WTC11 (cell line): ENCODE data around the gene HAGHL. TPM values are rescaled to one million over a fixed set of nuclear protein-coding genes. Genes with fewer than 3 reads are reported as not detected.

Experiments
- ATAC-seq: fragments of 200-7000 bp; cut with Tn5 transposase; 2 replicates; pipeline ENCODE4 v1.10.0; 2021; ENCODE audit warnings: mild to moderate bottlenecking, moderate library complexity
- CTCF ChIA-PET: fragments of 300-600 bp; sonication (Branson Sonifier 250); formaldehyde crosslinking; loops from one replicate; lab custom pipeline; 2021; ENCODE audit warnings: antibody characterized with exemption; lab: Charles Lee
- POLR2A ChIA-PET: fragments of 350-600 bp; sonication (Branson Sonifier 250); formaldehyde crosslinking; loops from one replicate; lab custom pipeline; 2021; ENCODE audit warnings: antibody characterized with exemption; lab: Charles Lee
- DNase-seq: peaks from one replicate; pipeline ENCODE4 v3.0.0; 2021; ENCODE audit warnings: low spot score
- H3K27ac Mint-ChIP-seq: 2 replicates; pipeline ENCODE4 v1.8.0; 2021; ENCODE audit warnings: mixed read lengths
- H3K27me3 Mint-ChIP-seq: 2 replicates; pipeline ENCODE4 v1.8.0; 2021; ENCODE audit warnings: low read depth, mild to moderate bottlenecking, moderate library complexity, mixed read lengths
- H3K36me3 Mint-ChIP-seq: 2 replicates; pipeline ENCODE4 v1.8.0; 2021; ENCODE audit warnings: mixed read lengths
- H3K4me1 Mint-ChIP-seq: 2 replicates; pipeline ENCODE4 v1.8.0; 2022; ENCODE audit warnings: mixed read lengths
- H3K4me3 Mint-ChIP-seq: 2 replicates; pipeline ENCODE4 v1.8.0; 2021; ENCODE audit warnings: mild to moderate bottlenecking, moderate library complexity, mixed read lengths
- H3K9me3 Mint-ChIP-seq: 2 replicates; pipeline ENCODE4 v1.8.0; 2021; ENCODE audit warnings: mixed read lengths
- AFF4 ChIP-seq: sonication (generic); formaldehyde crosslinking; IDR thresholded peaks from 2 replicates; pipeline ENCODE4 v1.8.1; 2023; ENCODE audit warnings: mild to moderate bottlenecking, missing genetic modification reagents, borderline replicate concordance
- ATF3 ChIP-seq: sonication (generic); formaldehyde crosslinking; conservative IDR thresholded peaks from 2 replicates; pipeline ENCODE4 v1.8.1; 2022; ENCODE audit warnings: mild to moderate bottlenecking, missing genetic modification reagents
- CREM ChIP-seq: sonication (generic); formaldehyde crosslinking; IDR thresholded peaks from 2 replicates; pipeline ENCODE4 v1.8.1; 2022; ENCODE audit warnings: mild to moderate bottlenecking, missing genetic modification reagents, moderate library complexity
- GTF2I ChIP-seq: fragments of 250-450 bp; sonication (Bioruptor Pico); conservative IDR thresholded peaks from 2 replicates; pipeline ENCODE4 v1.4.0; 2021; ENCODE audit warnings: mild to moderate bottlenecking
- IRF2 ChIP-seq: sonication (generic); formaldehyde crosslinking; IDR thresholded peaks from 2 replicates; pipeline ENCODE4 v1.8.0; 2022; ENCODE audit warnings: low read depth, missing genetic modification reagents, borderline replicate concordance
- PREB ChIP-seq: sonication (generic); formaldehyde crosslinking; IDR thresholded peaks from 2 replicates; pipeline ENCODE4 v1.8.1; 2022; ENCODE audit warnings: mild to moderate bottlenecking, missing genetic modification reagents, moderate library complexity, borderline replicate concordance
- SMAD4 ChIP-seq: sonication (generic); formaldehyde crosslinking; IDR thresholded peaks from 2 replicates; pipeline ENCODE4 v1.8.0; 2022; ENCODE audit warnings: mild to moderate bottlenecking, missing genetic modification reagents
- ZNF396 ChIP-seq: fragments of 250-450 bp; sonication (Bioruptor Pico); IDR thresholded peaks from 2 replicates; pipeline ENCODE4 v1.8.0; 2021; ENCODE audit warnings: mild to moderate bottlenecking, moderate library complexity, borderline replicate concordance
- ZNF416 ChIP-seq: fragments of 250-450 bp; sonication (Bioruptor Pico); IDR thresholded peaks from 2 replicates; pipeline ENCODE4 v1.9.0; 2021; ENCODE audit warnings: mild to moderate bottlenecking, inconsistent platforms
- total RNA-seq: library from RNA; stranded (reverse); gene quantifications from 3 replicates; pipeline ENCODE4 v1.2.3, GENCODE V29; 2021
- TF ChIP-seq, protein P1 (sequence below): sonication (generic); formaldehyde crosslinking; IDR thresholded peaks from 2 replicates; pipeline ENCODE4 v1.8.1; 2023; ENCODE audit warnings: mild to moderate bottlenecking, moderate library complexity, missing genetic modification reagents
- TF ChIP-seq, protein P2 (sequence below): sonication (generic); formaldehyde crosslinking; IDR thresholded peaks from 2 replicates; pipeline ENCODE4 v1.8.1; 2022; ENCODE audit warnings: mild to moderate bottlenecking, moderate library complexity, missing genetic modification reagents
- TF ChIP-seq, protein P3 (sequence below): fragments of 250-450 bp; sonication (Bioruptor Pico); IDR thresholded peaks from 2 replicates; pipeline ENCODE4 v1.9.0; 2021; ENCODE audit warnings: mild to moderate bottlenecking
- TF ChIP-seq, protein P4 (sequence below): sonication (generic); formaldehyde crosslinking; IDR thresholded peaks from 2 replicates; pipeline ENCODE4 v1.8.0; 2023; ENCODE audit warnings: missing genetic modification reagents, mild to moderate bottlenecking, borderline replicate concordance
- TF ChIP-seq, protein P5 (sequence below): sonication (generic); formaldehyde crosslinking; IDR thresholded peaks from 2 replicates; pipeline ENCODE4 v1.8.0; 2022; ENCODE audit warnings: mild to moderate bottlenecking, missing genetic modification reagents

Gene HAGHL
- total RNA-seq, 1 experiment from 2014 or later: 41.7 TPM

DNA sequence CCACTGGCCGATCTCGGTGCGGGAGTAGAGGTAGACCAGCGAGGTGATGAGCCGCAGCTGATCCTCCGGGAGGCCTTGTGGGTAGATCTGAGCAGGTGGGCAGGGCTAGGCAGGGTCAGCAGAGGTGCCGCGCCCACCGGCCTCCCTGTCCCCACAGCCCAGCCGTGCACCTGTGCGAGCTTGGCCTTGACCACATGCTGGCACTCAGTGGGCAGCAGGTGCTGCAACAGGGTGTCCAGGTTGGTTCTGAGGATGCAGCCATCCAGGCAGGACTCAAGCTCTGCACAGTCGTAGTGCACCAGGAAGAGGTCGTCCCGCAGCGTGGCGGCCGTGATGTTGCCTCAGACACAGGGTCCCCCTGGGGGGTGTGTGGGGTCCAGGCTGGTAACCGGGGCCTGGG lies 46.1 kb downstream of the HAGHL start:
- no peak for ATAC-seq
- H3K9me3 Mint-ChIP-seq: no peaks in the 10 kb centered on the region
- TF ChIP-seq GTF2I (CRISPR knock-in tag) (no peak), ZNF396 (CRISPR knock-in tag) (no peak), ZNF416 (CRISPR knock-in tag) (no peak), ATF3 (CRISPR knock-in tag) (no peak), IRF2 (CRISPR knock-in tag) (no peak), CREM (CRISPR knock-in tag) (no peak), SMAD4 (CRISPR knock-in tag) (no peak)
- TF ChIP-seq, protein P1, sequence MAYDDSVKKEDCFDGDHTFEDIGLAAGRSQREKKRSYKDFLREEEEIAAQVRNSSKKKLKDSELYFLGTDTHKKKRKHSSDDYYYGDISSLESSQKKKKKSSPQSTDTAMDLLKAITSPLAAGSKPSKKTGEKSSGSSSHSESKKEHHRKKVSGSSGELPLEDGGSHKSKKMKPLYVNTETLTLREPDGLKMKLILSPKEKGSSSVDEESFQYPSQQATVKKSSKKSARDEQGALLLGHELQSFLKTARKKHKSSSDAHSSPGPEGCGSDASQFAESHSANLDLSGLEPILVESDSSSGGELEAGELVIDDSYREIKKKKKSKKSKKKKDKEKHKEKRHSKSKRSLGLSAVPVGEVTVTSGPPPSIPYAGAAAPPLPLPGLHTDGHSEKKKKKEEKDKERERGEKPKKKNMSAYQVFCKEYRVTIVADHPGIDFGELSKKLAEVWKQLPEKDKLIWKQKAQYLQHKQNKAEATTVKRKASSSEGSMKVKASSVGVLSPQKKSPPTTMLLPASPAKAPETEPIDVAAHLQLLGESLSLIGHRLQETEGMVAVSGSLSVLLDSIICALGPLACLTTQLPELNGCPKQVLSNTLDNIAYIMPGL (CRISPR knock-in tag): no peak
- TF ChIP-seq, protein P2, sequence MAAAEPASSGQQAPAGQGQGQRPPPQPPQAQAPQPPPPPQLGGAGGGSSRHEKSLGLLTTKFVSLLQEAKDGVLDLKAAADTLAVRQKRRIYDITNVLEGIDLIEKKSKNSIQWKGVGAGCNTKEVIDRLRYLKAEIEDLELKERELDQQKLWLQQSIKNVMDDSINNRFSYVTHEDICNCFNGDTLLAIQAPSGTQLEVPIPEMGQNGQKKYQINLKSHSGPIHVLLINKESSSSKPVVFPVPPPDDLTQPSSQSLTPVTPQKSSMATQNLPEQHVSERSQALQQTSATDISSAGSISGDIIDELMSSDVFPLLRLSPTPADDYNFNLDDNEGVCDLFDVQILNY (CRISPR knock-in tag): no peak
- TF ChIP-seq, protein P3, sequence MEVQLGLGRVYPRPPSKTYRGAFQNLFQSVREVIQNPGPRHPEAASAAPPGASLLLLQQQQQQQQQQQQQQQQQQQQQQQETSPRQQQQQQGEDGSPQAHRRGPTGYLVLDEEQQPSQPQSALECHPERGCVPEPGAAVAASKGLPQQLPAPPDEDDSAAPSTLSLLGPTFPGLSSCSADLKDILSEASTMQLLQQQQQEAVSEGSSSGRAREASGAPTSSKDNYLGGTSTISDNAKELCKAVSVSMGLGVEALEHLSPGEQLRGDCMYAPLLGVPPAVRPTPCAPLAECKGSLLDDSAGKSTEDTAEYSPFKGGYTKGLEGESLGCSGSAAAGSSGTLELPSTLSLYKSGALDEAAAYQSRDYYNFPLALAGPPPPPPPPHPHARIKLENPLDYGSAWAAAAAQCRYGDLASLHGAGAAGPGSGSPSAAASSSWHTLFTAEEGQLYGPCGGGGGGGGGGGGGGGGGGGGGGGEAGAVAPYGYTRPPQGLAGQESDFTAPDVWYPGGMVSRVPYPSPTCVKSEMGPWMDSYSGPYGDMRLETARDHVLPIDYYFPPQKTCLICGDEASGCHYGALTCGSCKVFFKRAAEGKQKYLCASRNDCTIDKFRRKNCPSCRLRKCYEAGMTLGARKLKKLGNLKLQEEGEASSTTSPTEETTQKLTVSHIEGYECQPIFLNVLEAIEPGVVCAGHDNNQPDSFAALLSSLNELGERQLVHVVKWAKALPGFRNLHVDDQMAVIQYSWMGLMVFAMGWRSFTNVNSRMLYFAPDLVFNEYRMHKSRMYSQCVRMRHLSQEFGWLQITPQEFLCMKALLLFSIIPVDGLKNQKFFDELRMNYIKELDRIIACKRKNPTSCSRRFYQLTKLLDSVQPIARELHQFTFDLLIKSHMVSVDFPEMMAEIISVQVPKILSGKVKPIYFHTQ (CRISPR knock-in tag): no peak
- H3K4me3 Mint-ChIP-seq: no peak overlapping the region
- DNase-seq: no peak
- CTCF ChIA-PET: interaction anchor here (1.6 to 3.6 kb wide), 2 partner anchors 13 to 32 kb away, joined by 7 to 9 read pairs; partner anchors contain the start of gene CIAO3
- no peaks in the 10 kb centered on the region for H3K36me3 Mint-ChIP-seq
- no peak overlapping the region for H3K27ac Mint-ChIP-seq
- POLR2A ChIA-PET: no interaction called here
- H3K4me1 Mint-ChIP-seq: no peaks in the 10 kb centered on the region
- H3K27me3 Mint-ChIP-seq: no peaks in the 10 kb centered on the region

DNA sequence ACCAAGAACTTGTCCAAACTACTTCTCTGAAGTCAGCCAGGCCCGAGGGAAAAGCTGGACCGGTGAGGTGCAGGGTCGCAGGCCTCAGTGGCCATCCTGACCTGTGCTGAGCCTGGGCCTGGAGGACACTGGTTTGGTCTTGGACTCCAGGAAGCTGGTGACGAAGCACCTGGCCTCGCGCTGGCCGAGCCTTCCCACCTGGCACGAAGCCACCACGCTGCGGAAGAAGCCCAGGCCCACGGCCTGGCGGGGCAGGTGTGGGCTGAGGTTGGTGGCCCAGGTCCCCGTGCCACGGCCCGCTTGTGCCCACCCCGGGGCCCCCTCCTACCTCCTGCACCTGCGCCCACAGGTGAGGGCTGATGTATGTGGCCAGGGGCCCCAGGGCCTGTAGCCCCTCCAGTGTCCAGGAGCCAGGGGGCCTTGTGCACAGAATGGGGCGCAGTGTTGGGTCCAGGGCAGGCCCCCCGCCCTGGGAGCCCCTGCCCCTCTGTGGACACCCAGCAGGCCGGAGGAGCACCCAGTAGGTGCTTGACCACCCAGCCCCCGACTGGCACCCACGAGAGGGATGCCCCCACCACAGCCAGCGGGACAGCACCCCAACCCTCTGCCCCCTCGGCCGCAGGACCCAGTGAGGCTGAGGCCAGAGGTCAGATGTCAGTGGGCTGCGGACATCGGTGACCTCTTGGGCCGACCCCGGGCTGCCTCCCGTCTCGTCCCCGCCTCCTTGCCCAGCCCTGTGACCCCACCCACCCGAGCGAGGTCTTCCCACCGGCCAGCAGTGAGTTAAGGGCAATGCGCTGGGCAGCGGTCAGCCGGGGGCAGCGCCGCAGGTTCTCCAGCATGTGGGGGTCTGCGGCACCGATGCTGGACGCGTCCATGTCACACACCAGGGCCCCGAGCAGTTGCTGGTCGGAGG lies 47.4 kb downstream of the HAGHL start:
- no peak overlapping the region for H3K4me3 Mint-ChIP-seq
- DNase-seq (no peak), ATAC-seq (no peak)
- H3K36me3 Mint-ChIP-seq: no peaks in the 10 kb centered on the region
- H3K4me1 Mint-ChIP-seq: no peaks in the 10 kb centered on the region
- H3K27ac Mint-ChIP-seq: no peak overlapping the region
- POLR2A ChIA-PET: no interaction called here
- CTCF ChIA-PET: interaction anchor here (2.2 to 3.6 kb wide), 2 partner anchors 11 to 33 kb away, joined by 5 to 9 read pairs; partner anchors contain the start of gene CIAO3
- no peaks in the 10 kb centered on the region for H3K9me3 Mint-ChIP-seq
- no peaks in the 10 kb centered on the region for H3K27me3 Mint-ChIP-seq
- TF ChIP-seq SMAD4 (CRISPR knock-in tag): no peak
- TF ChIP-seq, protein P4, sequence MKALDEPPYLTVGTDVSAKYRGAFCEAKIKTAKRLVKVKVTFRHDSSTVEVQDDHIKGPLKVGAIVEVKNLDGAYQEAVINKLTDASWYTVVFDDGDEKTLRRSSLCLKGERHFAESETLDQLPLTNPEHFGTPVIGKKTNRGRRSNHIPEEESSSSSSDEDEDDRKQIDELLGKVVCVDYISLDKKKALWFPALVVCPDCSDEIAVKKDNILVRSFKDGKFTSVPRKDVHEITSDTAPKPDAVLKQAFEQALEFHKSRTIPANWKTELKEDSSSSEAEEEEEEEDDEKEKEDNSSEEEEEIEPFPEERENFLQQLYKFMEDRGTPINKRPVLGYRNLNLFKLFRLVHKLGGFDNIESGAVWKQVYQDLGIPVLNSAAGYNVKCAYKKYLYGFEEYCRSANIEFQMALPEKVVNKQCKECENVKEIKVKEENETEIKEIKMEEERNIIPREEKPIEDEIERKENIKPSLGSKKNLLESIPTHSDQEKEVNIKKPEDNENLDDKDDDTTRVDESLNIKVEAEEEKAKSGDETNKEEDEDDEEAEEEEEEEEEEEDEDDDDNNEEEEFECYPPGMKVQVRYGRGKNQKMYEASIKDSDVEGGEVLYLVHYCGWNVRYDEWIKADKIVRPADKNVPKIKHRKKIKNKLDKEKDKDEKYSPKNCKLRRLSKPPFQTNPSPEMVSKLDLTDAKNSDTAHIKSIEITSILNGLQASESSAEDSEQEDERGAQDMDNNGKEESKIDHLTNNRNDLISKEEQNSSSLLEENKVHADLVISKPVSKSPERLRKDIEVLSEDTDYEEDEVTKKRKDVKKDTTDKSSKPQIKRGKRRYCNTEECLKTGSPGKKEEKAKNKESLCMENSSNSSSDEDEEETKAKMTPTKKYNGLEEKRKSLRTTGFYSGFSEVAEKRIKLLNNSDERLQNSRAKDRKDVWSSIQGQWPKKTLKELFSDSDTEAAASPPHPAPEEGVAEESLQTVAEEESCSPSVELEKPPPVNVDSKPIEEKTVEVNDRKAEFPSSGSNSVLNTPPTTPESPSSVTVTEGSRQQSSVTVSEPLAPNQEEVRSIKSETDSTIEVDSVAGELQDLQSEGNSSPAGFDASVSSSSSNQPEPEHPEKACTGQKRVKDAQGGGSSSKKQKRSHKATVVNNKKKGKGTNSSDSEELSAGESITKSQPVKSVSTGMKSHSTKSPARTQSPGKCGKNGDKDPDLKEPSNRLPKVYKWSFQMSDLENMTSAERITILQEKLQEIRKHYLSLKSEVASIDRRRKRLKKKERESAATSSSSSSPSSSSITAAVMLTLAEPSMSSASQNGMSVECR (CRISPR knock-in tag): no peak
- TF ChIP-seq, protein P5, sequence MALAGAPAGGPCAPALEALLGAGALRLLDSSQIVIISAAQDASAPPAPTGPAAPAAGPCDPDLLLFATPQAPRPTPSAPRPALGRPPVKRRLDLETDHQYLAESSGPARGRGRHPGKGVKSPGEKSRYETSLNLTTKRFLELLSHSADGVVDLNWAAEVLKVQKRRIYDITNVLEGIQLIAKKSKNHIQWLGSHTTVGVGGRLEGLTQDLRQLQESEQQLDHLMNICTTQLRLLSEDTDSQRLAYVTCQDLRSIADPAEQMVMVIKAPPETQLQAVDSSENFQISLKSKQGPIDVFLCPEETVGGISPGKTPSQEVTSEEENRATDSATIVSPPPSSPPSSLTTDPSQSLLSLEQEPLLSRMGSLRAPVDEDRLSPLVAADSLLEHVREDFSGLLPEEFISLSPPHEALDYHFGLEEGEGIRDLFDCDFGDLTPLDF (CRISPR knock-in tag): no peak
- no peak for TF ChIP-seq AFF4 (CRISPR knock-in tag)
- TF ChIP-seq ATF3 (CRISPR knock-in tag): no peak
- TF ChIP-seq PREB (CRISPR knock-in tag): no peak
- TF ChIP-seq GTF2I (CRISPR knock-in tag): no peak
